Neutrophil (primary cell): ENCODE data around the gene COX7B2.

Source experiments
- H3K27ac ChIP-seq: fragments of 200-600 bp; sonication (generic); 2 replicates; pipeline ENCODE4 v1.5.1; 2016; ENCODE audit warnings: mild to moderate bottlenecking, moderate library complexity
- H3K27me3 ChIP-seq: fragments of 200-600 bp; sonication (generic); 2 replicates; pipeline ENCODE4 v1.6.0; 2016; ENCODE audit warnings: mild to moderate bottlenecking
- H3K36me3 ChIP-seq: fragments of 200-600 bp; sonication (generic); 2 replicates; pipeline ENCODE4 v1.5.1; 2017
- H3K4me1 ChIP-seq, 2 experiments: fragments of 200-600 bp in 1 of 2; sonication (generic) in 1 of 2; 1 replicate in 1 of 2; 2 replicates in 1 of 2; pipeline versions ENCODE4 v1.5.1 to v1.6.1; 2013 to 2016; ENCODE audit warnings: low read depth in 1 of 2, low read length in 1 of 2, mild to moderate bottlenecking in 1 of 2, moderate library complexity in 1 of 2; ENCODE audit not compliant: control insufficient read depth in 1 of 2, insufficient read depth in 1 of 2
- H3K4me3 ChIP-seq, 2 experiments: fragments of 200-600 bp in 1 of 2; sonication (generic) in 1 of 2; 1 replicate in 1 of 2; 2 replicates in 1 of 2; pipeline ENCODE4 v1.5.1; 2013 to 2016; ENCODE audit warnings: low read depth in 1 of 2, low read length in 1 of 2, mild to moderate bottlenecking in 1 of 2, moderate library complexity in 1 of 2
- H3K9me3 ChIP-seq: fragments of 200-600 bp; sonication (generic); 2 replicates; pipeline ENCODE4 v1.5.1; 2016
- CTCF ChIP-seq: fragments of 200-600 bp; sonication (generic); IDR thresholded peaks from 2 replicates; pipeline ENCODE4 v1.5.1; 2016; ENCODE audit warnings: antibody characterized with exemption

The COX7B2 gene

GRCh38 chr4:46909078-46909477 is at the start of gene COX7B2:
Gene COX7B2 (minus strand): TSS chr4:46909245. CDS start chr4:46735192, 174,053 bp downstream.
- Histone ChIP-seq H3K4me3 (no peak within 1 kb of the TSS), H3K27ac (no peak within 1 kb of the TSS), H3K36me3 (no peaks in the 10 kb centered on the region), H3K27me3 (no peaks in the 10 kb centered on the region), H3K9me3 (no peaks in the 10 kb centered on the region), H3K4me1 (no peaks in the 10 kb centered on the region)
- TF ChIP-seq CTCF: no peak

GRCh38 chr4:46956451-46956850 is 47.4 kb upstream of the COX7B2 start:
- no peaks in the 10 kb centered on the region for H3K36me3 ChIP-seq
- H3K9me3 ChIP-seq: no peaks in the 10 kb centered on the region
- H3K27ac ChIP-seq: no peak overlapping the region
- peaks cover 6% of the 10 kb centered on the region for H3K27me3 ChIP-seq
- no peak overlapping the region for H3K4me3 ChIP-seq
- no peaks in the 10 kb centered on the region for H3K4me1 ChIP-seq
- TF ChIP-seq CTCF: no peak

- Histone ChIP-seq H3K27me3 (peaks cover 6% of the 10 kb centered on the region), H3K36me3 (no peaks in the 10 kb centered on the region), H3K9me3 (no peaks in the 10 kb centered on the region), H3K27ac (no peak overlapping the region), H3K4me1 (no peaks in the 10 kb centered on the region), H3K4me3 (no peak overlapping the region)
- no peak for TF ChIP-seq CTCF
These were observed 46.6 kb upstream of the COX7B2 start for GRCh38 chr4:46955601-46956000.

GRCh38 chr4:46954643-46955042 is 45.6 kb upstream of the COX7B2 start:
- peaks cover 6% of the 10 kb centered on the region for H3K27me3 ChIP-seq
- no peaks in the 10 kb centered on the region for H3K4me1 ChIP-seq
- H3K9me3 ChIP-seq: no peaks in the 10 kb centered on the region
- H3K36me3 ChIP-seq: no peaks in the 10 kb centered on the region
- no peak for TF ChIP-seq CTCF
- no peak overlapping the region for H3K4me3 ChIP-seq
- no peak overlapping the region for H3K27ac ChIP-seq

GRCh38 chr4:46953564-46953963 is 44.5 kb upstream of the COX7B2 start:
- Histone ChIP-seq H3K4me3 (no peak overlapping the region), H3K27me3 (peaks cover 6% of the 10 kb centered on the region), H3K27ac (no peak overlapping the region), H3K9me3 (no peaks in the 10 kb centered on the region), H3K4me1 (no peaks in the 10 kb centered on the region), H3K36me3 (no peaks in the 10 kb centered on the region)
- TF ChIP-seq CTCF: no peak

GRCh38 chr4:46952451-46952850 is 43.4 kb upstream of the COX7B2 start:
- no peak overlapping the region for H3K27ac ChIP-seq
- H3K4me1 ChIP-seq: no peaks in the 10 kb centered on the region
- H3K36me3 ChIP-seq: no peaks in the 10 kb centered on the region
- peaks cover 6% of the 10 kb centered on the region for H3K27me3 ChIP-seq
- H3K4me3 ChIP-seq: no peak overlapping the region
- no peak for TF ChIP-seq CTCF
- H3K9me3 ChIP-seq: no peaks in the 10 kb centered on the region
